GM19043 (cell line): ENCODE measurements around the gene CHID1.

Experiments
- ATAC-seq: cut with Tn5 transposase; IDR thresholded peaks from one replicate; pipeline ENCODE4 v1.9.1; 2021; ENCODE audit warnings: low read depth; ENCODE audit not compliant: unreplicated experiment

The CHID1 gene

GRCh38 chr11:867856-868358, 42.7 kb downstream of the CHID1 start:
- no peak for ATAC-seq

GRCh38 chr11:866481-866880, 44.1 kb downstream of the CHID1 start:
- ATAC-seq, result no peak

GRCh38 chr11:865462-866430, 44.9 kb downstream of the CHID1 start:
- ATAC-seq, result no peak

GRCh38 chr11:864898-865297, 45.7 kb downstream of the CHID1 start:
- no peak for ATAC-seq

DNA sequence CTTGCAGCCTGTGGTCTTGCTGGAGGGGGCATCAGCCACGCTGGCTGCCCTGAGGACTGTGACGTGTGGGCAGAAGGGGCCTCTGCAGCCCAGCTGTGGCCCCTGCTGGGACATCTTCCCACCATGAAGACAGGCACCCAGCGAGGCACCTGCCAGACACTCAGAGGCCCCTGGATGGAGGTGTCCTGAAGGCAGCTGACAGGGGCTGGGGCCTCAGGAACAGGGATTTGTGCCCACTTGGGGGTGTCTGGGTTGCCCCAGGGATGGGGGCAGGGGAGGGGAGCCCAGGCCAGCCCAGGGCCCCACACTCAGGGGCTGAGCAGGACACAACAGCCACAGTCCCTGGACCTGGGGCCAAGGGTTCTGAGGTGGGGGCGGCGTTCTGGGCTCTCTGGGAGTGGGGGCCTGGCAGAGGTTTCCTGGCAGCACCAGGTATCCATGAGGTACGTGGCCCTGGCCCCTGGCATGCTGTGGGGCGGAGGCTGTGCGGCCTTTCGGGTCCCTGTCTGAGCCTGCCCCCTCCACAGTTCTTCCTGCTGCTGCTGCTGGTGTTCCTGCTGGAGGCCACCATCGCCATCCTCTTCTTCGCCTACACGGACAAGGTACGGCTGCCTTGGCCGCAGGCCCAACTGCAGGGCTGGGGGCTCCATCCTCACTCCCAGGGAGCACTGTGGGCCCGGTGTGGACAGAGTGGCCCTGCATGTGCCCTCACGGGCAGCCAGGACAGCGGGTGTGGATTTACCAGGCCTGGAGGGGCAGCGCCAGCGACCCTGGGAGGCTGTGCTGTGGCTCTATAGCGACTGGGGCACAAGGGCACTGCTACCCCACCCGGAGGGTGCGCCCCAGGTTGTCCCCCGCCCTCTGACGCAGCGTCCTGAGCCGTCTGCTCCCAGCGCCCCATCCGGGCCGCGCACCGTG, 46.4 kb downstream of the CHID1 start:
- ATAC-seq, result no peak

DNA sequence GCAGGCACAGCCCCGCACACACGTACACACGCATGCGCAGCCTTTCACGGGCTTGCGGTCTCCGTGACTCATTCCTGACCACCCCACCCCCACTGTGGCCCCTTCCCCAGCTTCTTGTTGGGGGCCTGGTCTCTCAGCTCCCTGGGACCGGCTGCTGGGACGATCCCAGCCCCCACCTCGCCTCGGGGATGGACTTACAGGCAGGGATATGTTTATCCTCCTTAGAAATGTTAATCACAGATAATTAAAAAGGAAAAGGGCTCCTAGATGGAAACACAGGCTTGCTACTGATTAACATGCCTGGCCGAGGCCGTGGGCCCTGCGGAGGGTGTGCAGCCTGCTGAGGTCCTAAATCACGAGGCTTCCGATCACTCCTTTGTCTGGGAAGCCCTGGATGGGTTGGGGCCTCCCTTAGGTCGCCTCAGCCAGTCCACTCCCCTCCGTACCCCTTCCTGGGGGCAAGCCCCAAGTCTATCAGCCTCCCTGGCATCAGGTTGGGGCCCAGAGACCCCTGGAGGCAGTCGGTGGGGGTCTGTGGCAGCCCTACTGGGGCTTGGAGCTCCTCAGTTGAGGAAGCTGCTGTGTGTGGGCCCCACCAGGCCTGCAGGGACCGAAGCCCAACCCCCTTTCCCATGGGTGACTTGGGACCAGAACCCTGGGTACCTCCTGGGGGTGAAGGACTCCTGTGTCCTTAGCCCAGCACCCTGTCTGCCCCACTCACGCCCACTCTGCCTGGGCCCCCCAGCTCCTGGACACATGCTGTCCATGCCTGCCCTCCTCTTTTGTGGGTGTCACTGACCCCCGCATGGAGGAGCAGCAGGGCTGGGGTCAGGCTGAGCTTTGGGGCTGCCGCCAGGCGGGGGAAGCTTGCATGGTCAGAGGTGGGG, 47.3 kb downstream of the CHID1 start:
- ATAC-seq, result no peak

- ATAC-seq, result no peak
These were observed 48.0 kb downstream of the CHID1 start for GRCh38 chr11:862696-863022.

DNA sequence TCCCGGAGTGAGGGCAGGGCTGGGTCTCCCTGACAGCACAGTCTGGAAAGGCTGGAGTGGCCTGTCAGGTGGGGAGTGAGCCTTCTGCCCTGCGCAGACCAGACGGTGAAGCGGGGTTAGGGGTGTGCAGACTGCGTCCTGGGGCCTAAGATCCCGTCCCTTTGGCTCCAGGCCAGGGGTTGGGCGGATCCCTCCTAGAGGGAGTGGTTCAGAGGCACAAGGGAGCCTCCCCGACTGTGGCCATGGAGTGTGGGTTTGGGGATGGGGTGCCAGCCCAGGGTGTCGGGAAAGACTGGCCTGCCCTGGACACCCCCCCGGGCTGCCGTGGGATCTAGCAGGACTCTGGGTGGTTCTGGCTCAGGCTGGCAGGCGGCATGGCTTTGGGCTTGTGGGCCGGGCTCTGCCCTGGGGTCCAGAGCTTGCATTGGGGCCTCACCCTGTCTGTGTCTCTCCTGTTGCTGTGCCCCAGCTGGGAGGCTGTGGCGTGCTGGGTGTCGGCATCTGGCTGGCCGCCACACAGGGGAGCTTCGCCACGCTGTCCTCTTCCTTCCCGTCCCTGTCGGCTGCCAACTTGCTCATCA, 48.4 kb downstream of the CHID1 start:
- no peak for ATAC-seq

- no peak for ATAC-seq
These were observed 49.5 kb downstream of the CHID1 start for GRCh38 chr11:861105-861479.

GRCh38 chr11:860234-861104, 50.1 kb downstream of the CHID1 start:
- ATAC-seq, result no peak

DNA sequence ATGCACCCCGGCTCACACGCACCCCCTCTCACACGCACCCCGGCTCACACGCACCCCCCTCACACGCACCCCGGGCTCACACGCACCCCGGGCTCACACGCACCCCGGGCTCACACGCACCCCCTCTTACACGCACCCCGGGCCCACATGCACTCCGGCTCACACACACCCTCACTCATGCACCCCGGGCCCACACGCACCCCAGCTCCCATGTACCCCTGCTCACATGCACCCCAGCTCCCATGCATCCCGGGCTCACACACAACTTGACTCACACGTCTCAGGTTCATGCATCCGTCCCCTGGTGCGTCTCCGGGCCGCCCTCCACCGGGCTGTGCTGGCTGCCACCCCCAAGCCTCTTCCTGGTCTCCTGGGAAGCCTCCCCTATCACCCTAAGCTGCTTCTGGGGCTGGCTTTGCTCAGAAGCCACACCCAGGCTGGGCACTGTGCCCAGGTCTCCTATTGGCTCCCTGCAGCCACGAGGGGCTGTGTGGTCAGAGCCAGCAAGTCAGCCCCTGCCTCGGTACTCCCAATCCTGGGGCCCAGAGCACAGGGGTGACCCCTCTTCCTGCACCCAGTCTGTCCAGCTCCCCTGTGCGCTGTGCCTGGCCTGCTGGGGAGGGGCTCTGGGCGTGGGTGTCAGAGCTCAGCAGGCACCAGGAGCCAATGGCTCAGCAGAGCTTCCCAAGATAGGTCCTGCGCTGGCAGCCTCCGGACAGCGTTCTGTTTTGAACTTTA, 51.0 kb downstream of the CHID1 start:
- no peak for ATAC-seq

GRCh38 chr11:858762-859339, 51.8 kb downstream of the CHID1 start:
- no peak for ATAC-seq

- no peak for ATAC-seq
These were observed 52.4 kb downstream of the CHID1 start for GRCh38 chr11:858053-858761.

GRCh38 chr11:856397-856796, 54.2 kb downstream of the CHID1 start:
- no peak for ATAC-seq

- ATAC-seq, result no peak
These were observed 54.8 kb downstream of the CHID1 start for GRCh38 chr11:855796-856195.

GRCh38 chr11:855330-855674, 55.3 kb downstream of the CHID1 start:
- no peak for ATAC-seq

GRCh38 chr11:854601-855329, 55.8 kb downstream of the CHID1 start:
- no peak for ATAC-seq
